ENCODE data around the gene PRPF19. TPM values are rescaled to one million over a fixed set of nuclear protein-coding genes. Genes with fewer than 3 reads are reported as not detected.
A peak's percentile ranks its signal among the peaks of the same experiment; 100 is the strongest.

The PRPF19 gene
- polyA plus RNA-seq, 1 donor (not counting 4 experiments of a cell fraction or from before 2014, with no cell fraction given) = 35.4 TPM

GRCh38 chr11:60916669-60917206 lies 10.4 kb upstream of the PRPF19 start:
- Histone ChIP-seq H3K27me3 (ENCODE audit: control insufficient read depth, extremely low read depth, insufficient read depth, low read length) (no peaks in the 10 kb centered on the region), H3K36me3 (ENCODE audit: control insufficient read depth in 2 of 2, extremely low read depth in 1 of 2, insufficient read depth in 2 of 2, low read length in 2 of 2) (peaks cover 14% of the 10 kb centered on the region in 2 experiments), H3K9me1 (ENCODE audit: control insufficient read depth, extremely low read depth, insufficient read depth, low read length) (peaks cover 4% of the 10 kb centered on the region), H3K9ac (ENCODE audit: control insufficient read depth, extremely low read depth, insufficient read depth, low read length) (peak overlapping the region; percentile 19), H3K4me2 (ENCODE audit: control insufficient read depth, extremely low read depth, insufficient read depth, low read depth, low read length) (peak overlapping the region; percentile 7), H3K4me3 (ENCODE audit: control insufficient read depth in 2 of 3, extremely low read depth in 1 of 3, insufficient read depth in 2 of 3, low read depth in 1 of 3, low read length in 3 of 3) (no peak overlapping the region), H2AFZ (ENCODE audit: control insufficient read depth, low read length) (no peak overlapping the region), H3K9me3 (ENCODE audit: control insufficient read depth, low read depth, low read length) (no peaks in the 10 kb centered on the region), H3K79me2 (ENCODE audit: control insufficient read depth, insufficient read depth, low read length) (peaks cover 38% of the 10 kb centered on the region), H3K4me1 (ENCODE audit: control insufficient read depth, extremely low read depth, insufficient read depth, low read length) (peaks cover 52% of the 10 kb centered on the region), H4K20me1 (ENCODE audit: control insufficient read depth, extremely low read depth, insufficient read depth, low read length) (peaks cover 2% of the 10 kb centered on the region), H3K27ac (ENCODE audit: control insufficient read depth, insufficient read depth, low read length) (peak overlapping the region; percentile 68)
- no peak for TF ChIP-seq EZH2 (IDR thresholded peaks at IDR 0.05; ENCODE audit: low read length)
- TF ChIP-seq, protein P1, sequence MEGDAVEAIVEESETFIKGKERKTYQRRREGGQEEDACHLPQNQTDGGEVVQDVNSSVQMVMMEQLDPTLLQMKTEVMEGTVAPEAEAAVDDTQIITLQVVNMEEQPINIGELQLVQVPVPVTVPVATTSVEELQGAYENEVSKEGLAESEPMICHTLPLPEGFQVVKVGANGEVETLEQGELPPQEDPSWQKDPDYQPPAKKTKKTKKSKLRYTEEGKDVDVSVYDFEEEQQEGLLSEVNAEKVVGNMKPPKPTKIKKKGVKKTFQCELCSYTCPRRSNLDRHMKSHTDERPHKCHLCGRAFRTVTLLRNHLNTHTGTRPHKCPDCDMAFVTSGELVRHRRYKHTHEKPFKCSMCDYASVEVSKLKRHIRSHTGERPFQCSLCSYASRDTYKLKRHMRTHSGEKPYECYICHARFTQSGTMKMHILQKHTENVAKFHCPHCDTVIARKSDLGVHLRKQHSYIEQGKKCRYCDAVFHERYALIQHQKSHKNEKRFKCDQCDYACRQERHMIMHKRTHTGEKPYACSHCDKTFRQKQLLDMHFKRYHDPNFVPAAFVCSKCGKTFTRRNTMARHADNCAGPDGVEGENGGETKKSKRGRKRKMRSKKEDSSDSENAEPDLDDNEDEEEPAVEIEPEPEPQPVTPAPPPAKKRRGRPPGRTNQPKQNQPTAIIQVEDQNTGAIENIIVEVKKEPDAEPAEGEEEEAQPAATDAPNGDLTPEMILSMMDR (optimal IDR thresholded peaks at IDR 0.05 in 1 of 3, IDR thresholded peaks at IDR 0.05 in 1 of 3, conservative IDR thresholded peaks at IDR 0.05 in 1 of 3; ENCODE audit: extremely low read depth in 1 of 3, insufficient read depth in 2 of 3, low read length in 3 of 3) = no peak
- DNase-seq (ENCODE audit: low read depth, low spot score) (no peak), FAIRE-seq (no peak)
- dilution Hi-C loops (cut with MboI; ENCODE audit: extremely low pct_ligation_motif_present, low sequenced_read_pairs) = no loop called here

GRCh38 chr11:60915248-60915914 lies 9.0 kb upstream of the PRPF19 start:
- TF ChIP-seq, protein P1 (optimal IDR thresholded peaks at IDR 0.05 in 1 of 3, IDR thresholded peaks at IDR 0.05 in 1 of 3, conservative IDR thresholded peaks at IDR 0.05 in 1 of 3; ENCODE audit: extremely low read depth in 1 of 3, insufficient read depth in 2 of 3, low read length in 3 of 3) = peak in 1 of 3 experiments; percentile 58
- no peak for TF ChIP-seq EZH2 (IDR thresholded peaks at IDR 0.05; ENCODE audit: low read length)
- peaks cover 36% of the 10 kb centered on the region for H3K79me2 ChIP-seq (ENCODE audit: control insufficient read depth, insufficient read depth, low read length)
- dilution Hi-C loops (cut with MboI; ENCODE audit: extremely low pct_ligation_motif_present, low sequenced_read_pairs) = no loop called here
- H4K20me1 ChIP-seq (ENCODE audit: control insufficient read depth, extremely low read depth, insufficient read depth, low read length) = peaks cover 2% of the 10 kb centered on the region
- H3K9ac ChIP-seq (ENCODE audit: control insufficient read depth, extremely low read depth, insufficient read depth, low read length) = peak overlapping the region; percentile 77
- H3K27me3 ChIP-seq (ENCODE audit: control insufficient read depth, extremely low read depth, insufficient read depth, low read length) = no peaks in the 10 kb centered on the region
- H3K4me3 ChIP-seq (ENCODE audit: control insufficient read depth in 2 of 3, extremely low read depth in 1 of 3, insufficient read depth in 2 of 3, low read depth in 1 of 3, low read length in 3 of 3) = peak overlapping the region; percentile 65 to 85 (median 75)
- peaks cover 52% of the 10 kb centered on the region for H3K4me1 ChIP-seq (ENCODE audit: control insufficient read depth, extremely low read depth, insufficient read depth, low read length)
- peak overlapping the region; percentile 81 for H3K27ac ChIP-seq (ENCODE audit: control insufficient read depth, insufficient read depth, low read length)
- H3K36me3 ChIP-seq (ENCODE audit: control insufficient read depth in 2 of 2, extremely low read depth in 1 of 2, insufficient read depth in 2 of 2, low read length in 2 of 2) = peaks cover 4 to 7% of the 10 kb centered on the region in 2 experiments
- H3K9me1 ChIP-seq (ENCODE audit: control insufficient read depth, extremely low read depth, insufficient read depth, low read length) = peaks cover 4% of the 10 kb centered on the region
- peak overlapping the region; percentile 12 for H2AFZ ChIP-seq (ENCODE audit: control insufficient read depth, low read length)
- no peaks in the 10 kb centered on the region for H3K9me3 ChIP-seq (ENCODE audit: control insufficient read depth, low read depth, low read length)
- DNase-seq (ENCODE audit: low read depth, low spot score) (no peak), FAIRE-seq (no peak)
- H3K4me2 ChIP-seq (ENCODE audit: control insufficient read depth, extremely low read depth, insufficient read depth, low read depth, low read length) = peak overlapping the region; percentile 71
